GM23338 (cell line): ENCODE measurements around the gene RARRES2. TPM values are rescaled to one million over a fixed set of nuclear protein-coding genes. Genes with fewer than 3 reads are reported as not detected.
"Not testable (repeated sequence)": the region's sequence is repeated elsewhere in the genome, so short reads cannot be mapped to it uniquely, and the experiment has no call there.

Experiments
- ATAC-seq: fragments of 200-7000 bp; cut with Tn5 transposase; 3 replicates; pipeline ENCODE4 v1.9.1; 2020
- DNase-seq: peaks from one replicate; pipeline ENCODE4 v3.0.0-alpha.2; 2015; ENCODE audit warnings: low spot score
- H2AFZ ChIP-seq: fragments of 200-600 bp; sonication (generic); 2 replicates; pipeline ENCODE4 v1.8.0; 2016; ENCODE audit warnings: antibody characterized with exemption, mild to moderate bottlenecking, moderate library complexity
- H3F3A ChIP-seq: fragments of 200-600 bp; sonication (generic); replicated peaks from 2 replicates; pipeline ENCODE4 v1.8.0; 2017; ENCODE audit warnings: antibody characterized with exemption, mixed run types, low read depth
- H3K27ac ChIP-seq: fragments of 200-600 bp; sonication (generic); 2 replicates; pipeline ENCODE4 v1.6.1; 2016; ENCODE audit warnings: low read depth
- H3K27me3 ChIP-seq: fragments of 200-600 bp; sonication (generic); 2 replicates; pipeline ENCODE4 v1.8.0; 2016; ENCODE audit warnings: mild to moderate bottlenecking, mixed run types, moderate library complexity; ENCODE audit not compliant: insufficient read depth
- H3K36me3 ChIP-seq: fragments of 200-600 bp; sonication (generic); 2 replicates; pipeline ENCODE4 v1.8.0; 2016; ENCODE audit warnings: mild to moderate bottlenecking; ENCODE audit not compliant: insufficient read depth
- H3K4me1 ChIP-seq: fragments of 200-600 bp; sonication (generic); 2 replicates; pipeline ENCODE4 v1.8.0; 2016; ENCODE audit warnings: mild to moderate bottlenecking, moderate library complexity; ENCODE audit not compliant: insufficient read depth
- H3K4me2 ChIP-seq: fragments of 200-600 bp; sonication (generic); 2 replicates; pipeline ENCODE4 v1.7.1; 2017; ENCODE audit warnings: mixed run types
- H3K4me3 ChIP-seq: fragments of 200-600 bp; sonication (generic); 2 replicates; pipeline ENCODE4 v1.6.1; 2016; ENCODE audit warnings: mixed run types
- H3K79me2 ChIP-seq: fragments of 200-600 bp; sonication (generic); replicated peaks from 2 replicates; pipeline ENCODE4 v1.8.0; 2017; ENCODE audit warnings: mild to moderate bottlenecking; ENCODE audit not compliant: insufficient read depth
- H3K9me2 ChIP-seq: fragments of 200-600 bp; sonication (generic); 2 replicates; pipeline ENCODE4 v1.8.0; 2017; ENCODE audit not compliant: insufficient read depth
- H4K20me1 ChIP-seq: fragments of 200-600 bp; sonication (generic); replicated peaks from 2 replicates; pipeline ENCODE4 v1.8.0; 2017; ENCODE audit warnings: mild to moderate bottlenecking; ENCODE audit not compliant: insufficient read depth
- H3K27ac Mint-ChIP-seq: 2 replicates; pipeline ENCODE4 v1.8.0; 2020; ENCODE audit warnings: inconsistent platforms, mild to moderate bottlenecking, moderate library complexity, mixed read lengths
- H3K27me3 Mint-ChIP-seq: 3 replicates; pipeline ENCODE4 v1.8.0; 2022; ENCODE audit warnings: low read depth, mild to moderate bottlenecking, moderate library complexity, mixed read lengths, inconsistent platforms; ENCODE audit not compliant: insufficient read depth, poor library complexity
- H3K36me3 Mint-ChIP-seq: 3 replicates; pipeline ENCODE4 v1.8.0; 2021; ENCODE audit warnings: low read depth, mild to moderate bottlenecking, inconsistent platforms, moderate library complexity, mixed read lengths
- H3K4me1 Mint-ChIP-seq: 3 replicates; pipeline ENCODE4 v1.8.0; 2020; ENCODE audit warnings: mild to moderate bottlenecking, inconsistent platforms, mixed read lengths
- H3K4me3 Mint-ChIP-seq: 3 replicates; pipeline ENCODE4 v1.8.0; 2021; ENCODE audit warnings: moderate library complexity, mild to moderate bottlenecking, inconsistent platforms, mixed read lengths
- H3K9me3 Mint-ChIP-seq: 3 replicates; pipeline ENCODE4 v1.8.0; 2020; ENCODE audit warnings: moderate library complexity, mild to moderate bottlenecking, inconsistent platforms, mixed read lengths
- CTCF ChIP-seq, 2 experiments: fragments of 200-600 bp in 1 of 2; sonication (generic) in 1 of 2; conservative IDR thresholded peaks; 2 replicates each; pipeline versions ENCODE4 v1.5.1 to v1.6.1; 2016 to 2017; ENCODE audit warnings: antibody characterized with exemption in 2 of 2, low read depth in 2 of 2, mild to moderate bottlenecking in 2 of 2, moderate library complexity in 1 of 2
- polyA plus RNA-seq: library from polyadenylated mRNA; unstranded; fragments of >200 nt; fragmentation: Nextera tagmentation; extraction: Ambion mirVana; gene quantifications from 2 replicates; pipeline ENCODE4 v1.2.1, GENCODE V29; 2016
- total RNA-seq: library from RNA; depleted of rRNA; stranded (reverse); fragments of >200 nt; shearing (Covaris generic); gene quantifications from 2 replicates; pipeline ENCODE4 v1.2.3, GENCODE V29; 2014

RARRES2 gene
- total and polyA plus RNA-seq, 2 experiments from 2014 or later: 169 to 314 TPM

GRCh38 chr7:150297978-150298377, 43.5 kb downstream of the RARRES2 start:
- not testable (repeated sequence) for H3K36me3 Mint-ChIP-seq, H3K27me3 Mint-ChIP-seq, H3F3A ChIP-seq, H3K27ac ChIP-seq, DNase-seq, H3K27ac Mint-ChIP-seq, H3K4me3 Mint-ChIP-seq, H3K4me1 Mint-ChIP-seq, H3K4me2 ChIP-seq, H3K4me1 ChIP-seq, H3K27me3 ChIP-seq, H3K4me3 ChIP-seq, H2AFZ ChIP-seq, ATAC-seq, H3K36me3 ChIP-seq, H3K9me3 Mint-ChIP-seq, H3K79me2 ChIP-seq, H3K9me2 ChIP-seq, H4K20me1 ChIP-seq

- H3K27ac ChIP-seq, DNase-seq, H3K27me3 Mint-ChIP-seq: not testable (repeated sequence)
Observed at GRCh38 chr7:150296802-150297201, 44.6 kb downstream of the RARRES2 start.

GRCh38 chr7:150295614-150296013, 45.8 kb downstream of the RARRES2 start:
- H3K4me3 Mint-ChIP-seq, H3K4me1 ChIP-seq, H3K79me2 ChIP-seq, H3K4me2 ChIP-seq, H3K9me3 Mint-ChIP-seq, H4K20me1 ChIP-seq, H3K27ac Mint-ChIP-seq, DNase-seq, H3F3A ChIP-seq, H3K4me1 Mint-ChIP-seq, H3K9me2 ChIP-seq, H3K36me3 Mint-ChIP-seq, H3K36me3 ChIP-seq, H2AFZ ChIP-seq, H3K4me3 ChIP-seq, H3K27me3 ChIP-seq, H3K27ac ChIP-seq, H3K27me3 Mint-ChIP-seq: not testable (repeated sequence)
- ATAC-seq: peak; percentile 94

More at GRCh38 chr7:150296802-150297201, 44.6 kb downstream of the RARRES2 start:
- not testable (repeated sequence) for H3K36me3 ChIP-seq, H3K79me2 ChIP-seq, H3K4me3 ChIP-seq, H3K27ac Mint-ChIP-seq, H3K4me1 ChIP-seq, H3K4me1 Mint-ChIP-seq, H3K9me3 Mint-ChIP-seq, H3K36me3 Mint-ChIP-seq, ATAC-seq, H3K9me2 ChIP-seq, H3K4me3 Mint-ChIP-seq, H3K4me2 ChIP-seq, H3F3A ChIP-seq, H3K27me3 ChIP-seq, H4K20me1 ChIP-seq, H2AFZ ChIP-seq

- H3K79me2 ChIP-seq, H3K4me2 ChIP-seq, ATAC-seq, H3K27ac ChIP-seq, H3K9me2 ChIP-seq, H3K9me3 Mint-ChIP-seq, H3F3A ChIP-seq, H4K20me1 ChIP-seq, H3K27ac Mint-ChIP-seq, DNase-seq, H3K4me3 ChIP-seq, H3K4me1 Mint-ChIP-seq, H3K36me3 Mint-ChIP-seq, H3K36me3 ChIP-seq, H3K27me3 Mint-ChIP-seq, H2AFZ ChIP-seq, H3K4me3 Mint-ChIP-seq, H3K27me3 ChIP-seq, H3K4me1 ChIP-seq: not testable (repeated sequence)
Observed at GRCh38 chr7:150295027-150295426, 46.4 kb downstream of the RARRES2 start.

GRCh38 chr7:150290317-150290716, 51.1 kb downstream of the RARRES2 start:
- H4K20me1 ChIP-seq, H2AFZ ChIP-seq, H3K27ac ChIP-seq, DNase-seq, H3K9me3 Mint-ChIP-seq, H3K4me3 ChIP-seq, H3K79me2 ChIP-seq, H3K27me3 ChIP-seq, H3F3A ChIP-seq, H3K27ac Mint-ChIP-seq, H3K9me2 ChIP-seq, H3K36me3 Mint-ChIP-seq, H3K4me3 Mint-ChIP-seq, H3K27me3 Mint-ChIP-seq, H3K36me3 ChIP-seq, ATAC-seq, H3K4me1 ChIP-seq, H3K4me2 ChIP-seq: not testable (repeated sequence)
- 0 out of 4 replicates have a peak, but pooled peaks of 1 of the 2 experiments have one; percentile 2 for TF ChIP-seq CTCF (conservative IDR thresholded peaks at IDR 0.05; ENCODE audit: low read depth in 2 of 2)
- peaks cover 17% of the 10 kb centered on the region for H3K4me1 Mint-ChIP-seq

- H3K79me2 ChIP-seq, H3K4me3 ChIP-seq, ATAC-seq, H3K4me2 ChIP-seq, H3K9me2 ChIP-seq, H3F3A ChIP-seq, H3K36me3 ChIP-seq, DNase-seq, H3K27ac Mint-ChIP-seq, H3K27me3 ChIP-seq, H2AFZ ChIP-seq, H3K9me3 Mint-ChIP-seq, H3K4me1 ChIP-seq, H3K27me3 Mint-ChIP-seq, H3K27ac ChIP-seq, H4K20me1 ChIP-seq, H3K4me3 Mint-ChIP-seq, H3K36me3 Mint-ChIP-seq: not testable (repeated sequence)
- peaks cover 14% of the 10 kb centered on the region for H3K4me1 Mint-ChIP-seq
Observed at GRCh38 chr7:150288816-150289215, 52.6 kb downstream of the RARRES2 start.
